NB4 (cell line): ENCODE measurements around the gene POU3F4.

Experiments used
- DNase-seq: peaks from one replicate; pipeline ENCODE4 v3.0.0; 2010; ENCODE audit warnings: low read depth
- H3K4me3 ChIP-seq: one replicate; pipeline ENCODE4 v1.5.1; 2011; ENCODE audit warnings: mild to moderate bottlenecking, low read depth, low read length, moderate library complexity
- MYC ChIP-seq: IDR thresholded peaks from 2 replicates; pipeline ENCODE4 v1.6.1; 2011; ENCODE audit warnings: low read depth, low read length
- POLR2A ChIP-seq: IDR thresholded peaks from 2 replicates; pipeline ENCODE4 v1.6.1; 2011; ENCODE audit warnings: mild to moderate bottlenecking; ENCODE audit not compliant: insufficient read length; ENCODE audit errors: extremely low read depth
- TF ChIP-seq, protein P1 (sequence below): IDR thresholded peaks from 2 replicates; pipeline ENCODE4 v1.6.1; 2011; ENCODE audit warnings: low read depth, low read length
- TF ChIP-seq, protein P2 (sequence below): IDR thresholded peaks from one replicate; pipeline ENCODE4 v1.5.1; 2012; ENCODE audit warnings: low read depth, low read length

POU3F4 gene

DNA sequence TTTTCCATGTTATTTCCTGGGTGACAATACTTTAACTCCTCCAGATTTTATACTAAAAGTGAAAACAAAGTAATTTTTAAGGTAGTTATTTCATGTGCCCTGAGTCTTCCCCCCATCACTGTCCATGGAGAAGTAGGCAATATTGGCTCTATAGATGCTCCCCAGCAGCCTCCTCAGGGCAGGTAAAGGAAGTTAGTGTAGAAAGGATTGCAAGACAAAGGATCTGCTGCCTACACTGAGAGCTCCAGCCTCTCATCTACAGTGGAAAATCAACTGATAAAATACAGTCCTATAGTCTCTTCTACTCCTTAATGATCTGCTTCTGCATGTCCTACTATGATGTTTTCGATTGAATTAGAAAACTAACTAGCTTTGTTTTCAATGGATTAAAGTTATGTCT is 8.5 kb downstream of the POU3F4 start:
- no peak overlapping the region for H3K4me3 ChIP-seq
- DNase-seq = no peak
- TF ChIP-seq, protein P1, sequence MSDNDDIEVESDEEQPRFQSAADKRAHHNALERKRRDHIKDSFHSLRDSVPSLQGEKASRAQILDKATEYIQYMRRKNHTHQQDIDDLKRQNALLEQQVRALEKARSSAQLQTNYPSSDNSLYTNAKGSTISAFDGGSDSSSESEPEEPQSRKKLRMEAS = no peak
- no peak for TF ChIP-seq MYC
- TF ChIP-seq, protein P2, sequence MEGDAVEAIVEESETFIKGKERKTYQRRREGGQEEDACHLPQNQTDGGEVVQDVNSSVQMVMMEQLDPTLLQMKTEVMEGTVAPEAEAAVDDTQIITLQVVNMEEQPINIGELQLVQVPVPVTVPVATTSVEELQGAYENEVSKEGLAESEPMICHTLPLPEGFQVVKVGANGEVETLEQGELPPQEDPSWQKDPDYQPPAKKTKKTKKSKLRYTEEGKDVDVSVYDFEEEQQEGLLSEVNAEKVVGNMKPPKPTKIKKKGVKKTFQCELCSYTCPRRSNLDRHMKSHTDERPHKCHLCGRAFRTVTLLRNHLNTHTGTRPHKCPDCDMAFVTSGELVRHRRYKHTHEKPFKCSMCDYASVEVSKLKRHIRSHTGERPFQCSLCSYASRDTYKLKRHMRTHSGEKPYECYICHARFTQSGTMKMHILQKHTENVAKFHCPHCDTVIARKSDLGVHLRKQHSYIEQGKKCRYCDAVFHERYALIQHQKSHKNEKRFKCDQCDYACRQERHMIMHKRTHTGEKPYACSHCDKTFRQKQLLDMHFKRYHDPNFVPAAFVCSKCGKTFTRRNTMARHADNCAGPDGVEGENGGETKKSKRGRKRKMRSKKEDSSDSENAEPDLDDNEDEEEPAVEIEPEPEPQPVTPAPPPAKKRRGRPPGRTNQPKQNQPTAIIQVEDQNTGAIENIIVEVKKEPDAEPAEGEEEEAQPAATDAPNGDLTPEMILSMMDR = no peak
- TF ChIP-seq POLR2A = no peak

- no peak overlapping the region for H3K4me3 ChIP-seq
- TF ChIP-seq MYC = no peak
- TF ChIP-seq POLR2A = no peak
- TF ChIP-seq, protein P2 = no peak
- TF ChIP-seq, protein P1 = no peak
- DNase-seq = no peak
Measured at GRCh38 chrX:83521905-83522304, 13.8 kb downstream of the POU3F4 start.

- TF ChIP-seq, protein P2 = no peak
- TF ChIP-seq MYC (no peak), POLR2A (no peak)
- TF ChIP-seq, protein P1 = no peak
- DNase-seq = no peak
- H3K4me3 ChIP-seq = no peak overlapping the region
Measured at GRCh38 chrX:83529950-83530349, 21.9 kb downstream of the POU3F4 start.

DNA sequence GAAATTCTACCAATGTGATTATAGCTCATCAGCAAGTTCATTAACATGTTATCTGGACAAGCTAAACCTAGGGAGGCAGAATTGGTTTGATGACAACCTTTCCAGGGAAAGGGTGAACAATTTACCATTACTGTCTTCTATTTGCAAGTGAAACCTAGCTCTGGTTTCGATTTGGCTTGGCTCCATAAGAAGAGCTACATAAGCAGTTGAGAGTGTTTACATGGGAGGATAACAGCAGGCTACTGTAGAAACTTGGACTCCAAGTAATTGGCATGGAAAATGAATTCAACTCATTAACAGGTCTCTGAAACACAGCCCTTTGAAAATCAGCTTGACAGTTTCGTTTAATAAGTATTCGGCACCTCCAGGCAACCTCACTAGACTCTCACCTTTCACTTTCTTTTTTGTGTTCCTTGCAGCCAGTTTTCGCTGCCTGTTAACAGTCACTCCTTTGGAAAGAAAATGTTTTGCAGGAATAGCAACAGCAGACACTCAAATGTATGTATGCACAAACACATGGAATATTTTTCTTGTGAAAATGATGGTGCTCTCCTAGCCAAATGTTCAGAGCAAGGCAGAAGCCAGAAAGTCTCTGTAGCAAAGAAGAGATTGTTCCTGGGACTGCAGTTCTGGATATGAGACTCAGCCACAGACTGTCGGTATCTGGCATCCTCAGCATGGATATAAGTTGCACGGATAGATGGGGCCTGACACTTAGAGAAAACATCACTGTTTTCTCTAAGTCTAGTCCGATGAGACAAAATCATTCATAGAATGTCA is 27.5 kb downstream of the POU3F4 start:
- H3K4me3 ChIP-seq = no peak overlapping the region
- TF ChIP-seq, protein P1 = no peak
- TF ChIP-seq, protein P2 = no peak
- TF ChIP-seq MYC (no peak), POLR2A (no peak)
- no peak for DNase-seq
